ENCODE results near the gene ZNF358.

ZNF358 gene

DNA sequence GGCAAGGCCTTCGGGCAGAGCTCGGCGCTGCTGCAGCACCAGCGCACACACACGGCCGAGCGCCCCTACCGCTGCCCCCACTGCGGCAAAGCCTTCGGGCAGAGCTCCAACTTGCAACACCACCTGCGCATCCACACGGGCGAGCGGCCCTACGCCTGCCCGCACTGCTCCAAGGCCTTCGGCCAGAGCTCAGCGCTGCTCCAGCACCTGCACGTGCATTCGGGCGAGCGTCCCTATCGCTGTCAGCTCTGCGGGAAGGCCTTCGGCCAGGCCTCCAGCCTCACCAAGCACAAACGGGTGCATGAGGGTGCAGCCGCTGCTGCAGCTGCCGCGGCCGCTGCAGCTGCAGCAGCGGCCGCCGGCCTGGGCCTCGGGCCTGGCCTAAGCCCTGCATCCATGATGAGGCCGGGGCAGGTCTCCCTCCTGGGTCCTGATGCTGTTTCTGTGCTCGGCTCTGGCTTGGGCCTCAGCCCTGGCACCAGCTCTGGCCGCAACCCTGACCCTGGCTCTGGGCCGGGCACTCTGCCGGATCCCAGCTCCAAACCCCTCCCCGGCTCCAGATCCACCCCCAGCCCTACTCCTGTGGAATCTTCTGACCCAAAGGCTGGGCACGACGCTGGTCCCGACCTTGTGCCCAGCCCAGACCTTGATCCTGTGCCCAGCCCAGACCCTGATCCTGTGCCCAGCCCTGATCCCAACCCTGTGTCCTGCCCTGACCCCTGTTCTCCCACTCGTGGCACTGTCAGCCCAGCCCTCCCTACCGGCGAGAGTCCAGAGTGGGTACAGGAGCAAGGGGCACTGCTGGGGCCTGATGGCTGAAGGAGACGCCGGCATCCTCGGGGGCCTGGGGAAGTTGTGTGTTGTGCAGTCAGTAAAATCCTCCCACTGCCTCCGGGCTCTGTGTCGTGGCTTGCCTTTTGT, 4.5 kb downstream of the ZNF358 start:
- DNase-seq (ENCODE audit: low read depth), result no peak

DNA sequence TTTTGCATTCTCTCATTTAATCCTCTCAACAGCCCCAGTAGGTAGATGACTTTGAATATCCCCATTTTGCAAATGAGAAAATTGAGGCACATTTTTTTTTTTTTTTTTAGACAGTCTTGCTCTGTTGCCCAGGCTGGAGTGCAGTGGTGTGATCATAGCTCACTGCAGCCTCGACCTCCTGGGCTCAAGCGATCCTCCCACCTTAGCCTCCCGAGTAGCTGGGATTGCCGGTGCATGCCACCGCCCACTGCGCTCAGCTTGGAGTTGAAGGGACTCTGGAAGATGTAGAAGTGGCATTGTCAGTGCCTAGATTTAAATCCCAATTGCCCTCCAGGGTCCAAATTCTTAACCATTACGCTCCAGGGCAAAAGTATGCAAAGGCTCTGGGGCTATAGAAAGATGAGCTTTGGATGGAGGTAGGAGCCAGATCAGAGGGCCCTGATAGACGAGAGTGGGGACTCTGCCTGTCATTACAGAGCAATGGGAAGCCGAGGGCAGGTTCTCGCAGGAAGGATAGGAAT, 5.7 kb downstream of the ZNF358 start:
- DNase-seq (ENCODE audit: low read depth), result no peak

DNA sequence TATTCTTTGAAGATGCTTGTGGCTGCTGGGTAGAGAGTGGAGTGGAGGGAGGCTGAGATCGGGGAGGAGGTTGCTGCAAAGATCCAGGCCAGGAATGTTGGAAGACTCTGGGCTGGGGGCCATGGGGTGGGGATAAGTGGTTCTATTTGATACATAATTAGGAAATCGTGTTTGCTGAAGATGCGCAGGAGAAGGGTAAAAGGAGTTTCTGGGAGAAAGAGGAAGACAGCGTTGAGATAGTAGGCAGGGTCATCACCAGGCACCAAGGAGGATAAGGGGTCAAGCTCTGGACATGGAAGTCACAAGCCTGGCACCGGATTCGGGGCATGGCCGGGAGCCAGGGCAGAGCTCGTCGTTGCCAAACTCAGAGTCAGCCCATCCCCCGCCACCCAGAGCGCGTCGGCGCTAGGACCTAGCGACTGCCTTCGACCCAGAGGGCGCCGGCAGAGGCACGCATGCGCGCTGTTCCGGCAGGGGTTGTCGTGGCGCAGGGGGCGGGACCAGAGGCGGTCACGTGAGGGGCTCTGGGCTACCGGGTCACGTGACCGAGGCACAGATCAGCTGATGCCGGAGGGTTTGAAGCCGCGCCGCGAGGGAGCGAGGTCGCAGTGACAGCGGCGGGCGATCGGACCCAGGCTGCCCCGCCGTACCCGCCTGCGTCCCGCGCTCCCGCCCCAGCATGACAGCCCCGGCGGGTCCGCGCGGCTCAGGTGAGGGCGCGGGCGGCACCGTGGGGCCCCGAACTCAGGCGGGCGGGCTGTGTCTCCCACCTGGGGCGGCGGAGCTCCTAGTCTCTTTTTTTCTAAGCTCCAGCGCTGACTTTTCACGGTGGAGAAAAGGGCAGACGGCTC, 6.4 kb downstream of the ZNF358 start, which contains the start of gene MCOLN1:
Gene MCOLN1, plus strand, starts transcription at position 553 of the 851 bp plus-strand sequence. Its CDS starts 127 bp downstream, at position 680.
- DNase-seq (ENCODE audit: low read depth), result peak; percentile 100

DNA sequence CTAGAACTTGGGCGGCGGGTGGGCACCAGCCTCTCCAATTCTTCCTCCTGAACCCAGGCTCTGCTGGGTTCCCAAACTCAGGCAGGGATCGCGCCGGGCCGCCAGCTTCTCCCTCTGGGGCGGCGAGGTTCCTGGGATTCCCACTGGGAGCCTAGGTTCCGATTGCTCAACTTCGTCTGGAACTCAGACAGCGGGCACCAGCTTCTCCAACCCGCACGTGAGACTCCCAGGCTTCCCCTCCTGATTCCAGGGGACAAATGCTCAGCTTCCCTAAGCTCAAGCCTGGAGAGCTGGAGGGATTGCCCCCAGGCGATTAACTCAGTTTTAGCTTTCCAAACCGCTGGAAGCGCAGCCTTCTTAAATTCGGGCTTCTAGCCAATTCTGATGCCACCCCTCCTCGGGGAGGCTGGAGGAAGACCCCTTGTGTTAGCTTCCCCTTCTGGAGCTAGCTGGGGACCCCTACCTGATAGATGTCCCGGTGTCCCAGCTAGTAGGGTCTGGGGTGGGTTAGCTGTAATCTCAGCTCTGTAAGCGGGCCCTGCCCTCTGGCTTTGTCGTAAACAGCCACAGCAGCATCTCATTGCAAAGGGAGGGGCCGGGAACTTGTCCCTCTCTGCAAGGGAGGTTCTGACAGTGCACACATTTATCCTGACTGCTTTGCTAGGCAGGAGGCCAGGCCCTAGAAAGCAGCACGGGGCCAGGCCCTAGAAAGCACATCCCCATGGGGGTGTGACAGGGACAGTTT, 7.2 kb downstream of the ZNF358 start:
- DNase-seq (ENCODE audit: low read depth), result no peak

DNA sequence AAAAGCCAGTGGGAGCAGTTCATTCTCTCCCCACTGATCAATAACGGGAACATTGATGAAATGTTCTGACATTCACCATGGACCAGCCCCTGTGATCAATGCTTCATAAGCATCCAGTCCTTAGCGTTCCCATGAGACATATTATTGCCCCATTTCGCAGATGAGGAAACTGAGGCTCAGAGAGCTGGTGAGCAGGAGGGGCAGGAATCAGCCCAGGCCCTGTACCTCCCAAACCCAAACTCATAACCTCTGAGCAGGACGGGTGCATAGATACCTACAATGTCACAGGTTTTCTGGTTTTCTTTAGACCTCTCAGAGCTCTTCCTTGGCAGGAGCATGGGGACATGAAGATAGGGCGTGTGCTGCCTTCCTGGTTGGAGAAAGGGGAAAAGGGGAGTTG, 8.6 kb downstream of the ZNF358 start:
- DNase-seq (ENCODE audit: low read depth), result no peak

DNA sequence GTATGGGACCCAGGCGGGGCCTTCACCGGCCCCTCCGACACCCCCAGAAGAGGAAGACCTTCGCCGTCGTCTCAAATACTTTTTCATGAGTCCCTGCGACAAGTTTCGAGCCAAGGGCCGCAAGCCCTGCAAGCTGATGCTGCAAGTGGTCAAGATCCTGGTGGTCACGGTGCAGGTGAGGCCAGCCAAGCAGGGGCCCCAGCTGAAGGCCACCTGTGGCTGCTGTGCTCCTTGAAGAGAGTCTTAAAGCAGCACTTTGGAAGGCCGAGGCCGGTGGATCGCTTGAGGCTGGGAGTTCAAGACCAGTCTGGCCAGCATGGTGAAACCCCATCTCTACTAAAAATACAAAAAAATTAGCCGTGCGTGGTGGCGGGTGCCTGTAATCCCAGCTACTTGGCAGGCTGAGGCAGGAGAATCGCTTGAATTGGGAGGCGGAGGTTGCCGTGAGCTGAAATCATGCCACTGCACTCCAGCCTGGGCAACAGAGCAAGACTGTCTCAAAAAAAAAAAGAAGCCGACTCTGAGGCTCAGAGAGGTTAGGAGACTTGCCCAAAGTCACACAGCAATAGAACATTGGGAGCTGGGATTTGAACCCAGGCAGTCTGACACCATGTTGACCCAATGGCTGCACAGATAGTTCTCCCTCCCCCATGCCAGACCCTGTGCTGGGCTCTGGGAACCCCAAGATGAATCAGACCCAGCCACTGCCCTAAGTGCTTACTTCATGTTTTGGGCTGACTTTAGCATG, 9.3 kb downstream of the ZNF358 start:
- no peak for DNase-seq (ENCODE audit: low read depth)

DNA sequence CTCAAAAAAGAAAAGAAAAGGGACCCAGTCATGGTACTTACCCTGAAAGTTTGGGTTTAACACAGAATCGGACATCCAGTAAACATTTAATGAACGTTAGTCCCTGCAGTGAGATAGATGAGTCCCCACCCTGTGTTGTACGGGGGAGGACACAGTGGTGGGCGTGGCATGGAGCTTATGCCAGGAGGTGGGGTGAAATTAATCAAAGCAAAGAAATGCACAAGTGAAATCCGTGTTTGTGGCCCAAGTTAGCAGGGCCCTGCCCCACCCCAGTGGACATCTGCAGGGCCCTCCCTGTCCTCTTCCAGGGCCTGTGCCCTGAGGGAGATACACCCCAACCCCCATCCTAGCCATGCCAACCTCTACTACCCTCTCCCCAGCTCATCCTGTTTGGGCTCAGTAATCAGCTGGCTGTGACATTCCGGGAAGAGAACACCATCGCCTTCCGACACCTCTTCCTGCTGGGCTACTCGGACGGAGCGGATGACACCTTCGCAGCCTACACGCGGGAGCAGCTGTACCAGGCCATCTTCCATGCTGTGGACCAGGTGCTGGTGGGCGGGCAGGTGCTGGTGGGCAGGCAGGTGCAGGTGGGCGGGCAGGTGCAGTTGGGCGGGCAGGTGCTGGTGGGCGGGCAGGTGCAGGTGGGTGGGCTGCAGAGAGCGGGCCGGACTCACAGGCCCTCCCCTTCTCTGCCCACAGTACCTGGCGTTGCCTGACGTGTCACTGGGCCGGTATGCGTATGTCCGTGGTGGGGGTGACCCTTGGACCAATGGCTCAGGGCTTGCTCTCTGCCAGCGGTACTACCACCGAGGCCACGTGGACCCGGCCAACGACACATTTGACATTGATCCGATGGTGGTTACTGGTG, 10.4 kb downstream of the ZNF358 start:
- no peak for DNase-seq (ENCODE audit: low read depth)

DNA sequence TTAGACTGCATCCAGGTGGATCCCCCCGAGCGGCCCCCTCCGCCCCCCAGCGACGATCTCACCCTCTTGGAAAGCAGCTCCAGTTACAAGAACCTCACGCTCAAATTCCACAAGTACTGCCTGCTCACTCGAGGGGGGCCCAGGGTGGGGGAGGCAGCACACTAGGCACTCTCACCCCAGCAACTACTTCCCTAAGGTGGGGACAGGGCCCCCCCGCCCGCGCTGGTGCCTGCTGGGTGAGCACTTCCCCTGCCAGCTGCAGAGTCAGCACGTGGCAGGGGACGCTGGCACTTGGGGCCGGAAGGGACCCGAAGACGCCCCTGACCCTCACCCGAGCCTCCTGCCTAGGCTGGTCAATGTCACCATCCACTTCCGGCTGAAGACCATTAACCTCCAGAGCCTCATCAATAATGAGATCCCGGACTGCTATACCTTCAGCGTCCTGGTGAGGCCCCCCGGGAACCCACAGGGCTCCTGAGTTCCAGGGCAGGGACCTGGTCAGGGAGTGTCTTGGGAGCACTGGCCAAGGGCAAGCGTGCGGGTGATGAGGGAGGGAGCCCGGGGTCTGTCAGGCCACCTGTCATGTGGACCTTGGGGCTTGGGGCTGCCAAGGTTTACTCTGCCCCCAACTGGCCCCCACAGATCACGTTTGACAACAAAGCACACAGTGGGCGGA, 11.8 kb downstream of the ZNF358 start:
- no peak for DNase-seq (ENCODE audit: low read depth)

DNA sequence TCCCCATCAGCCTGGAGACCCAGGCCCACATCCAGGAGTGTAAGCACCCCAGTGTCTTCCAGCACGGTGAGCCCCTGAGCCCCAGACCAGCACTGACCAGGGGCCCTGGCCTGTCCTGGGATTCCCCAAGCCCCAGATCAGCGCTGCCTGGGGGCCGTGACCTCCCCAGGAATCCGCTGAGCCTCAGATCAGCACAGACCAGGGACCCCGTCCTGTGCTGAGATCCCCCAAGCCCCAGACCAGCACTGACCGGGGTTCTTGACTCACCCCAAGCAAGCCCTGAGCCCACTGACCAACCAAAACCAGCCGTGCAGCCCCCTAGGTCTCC, 12.3 kb downstream of the ZNF358 start:
- DNase-seq (ENCODE audit: low read depth), result no peak

DNA sequence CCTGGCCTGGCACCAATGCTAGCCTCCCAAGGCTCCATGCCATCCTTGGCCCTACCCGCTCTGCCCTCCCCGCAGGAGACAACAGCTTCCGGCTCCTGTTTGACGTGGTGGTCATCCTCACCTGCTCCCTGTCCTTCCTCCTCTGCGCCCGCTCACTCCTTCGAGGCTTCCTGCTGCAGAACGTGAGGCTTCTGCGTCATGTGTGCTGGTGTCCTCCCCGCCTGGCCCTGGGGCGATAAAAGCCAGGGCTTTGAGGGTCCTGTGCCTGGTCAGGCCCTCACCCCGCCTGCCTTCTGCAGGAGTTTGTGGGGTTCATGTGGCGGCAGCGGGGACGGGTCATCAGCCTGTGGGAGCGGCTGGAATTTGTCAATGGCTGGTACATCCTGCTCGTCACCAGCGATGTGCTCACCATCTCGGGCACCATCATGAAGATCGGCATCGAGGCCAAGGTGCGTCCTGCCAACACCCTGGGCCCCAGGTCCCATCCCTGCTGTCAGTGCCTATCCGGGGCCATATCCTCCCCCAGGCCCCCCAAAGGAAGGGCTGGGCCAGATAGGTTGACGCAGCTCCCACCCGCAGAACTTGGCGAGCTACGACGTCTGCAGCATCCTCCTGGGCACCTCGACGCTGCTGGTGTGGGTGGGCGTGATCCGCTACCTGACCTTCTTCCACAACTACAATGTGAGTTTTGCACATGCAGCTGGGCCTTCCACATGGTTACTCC, 12.8 kb downstream of the ZNF358 start:
- DNase-seq (ENCODE audit: low read depth), result no peak

DNA sequence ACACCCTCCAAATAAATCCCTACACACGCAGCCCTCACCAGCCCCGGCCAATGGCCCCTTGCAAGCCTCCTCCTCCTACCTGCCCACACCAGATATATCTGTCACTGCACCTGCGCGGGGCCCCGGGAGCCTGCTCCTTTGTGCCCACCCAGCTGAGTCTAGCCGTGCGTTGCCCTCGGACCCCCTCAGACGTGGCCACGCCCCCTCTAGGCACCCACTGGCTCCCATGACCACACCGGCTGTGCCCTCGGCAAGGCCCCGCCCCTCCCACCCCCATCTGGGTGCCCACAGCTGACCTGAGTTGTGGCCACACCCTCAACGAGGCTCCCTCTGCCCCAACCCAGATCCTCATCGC, 13.3 kb downstream of the ZNF358 start:
- no peak for DNase-seq (ENCODE audit: low read depth)

DNA sequence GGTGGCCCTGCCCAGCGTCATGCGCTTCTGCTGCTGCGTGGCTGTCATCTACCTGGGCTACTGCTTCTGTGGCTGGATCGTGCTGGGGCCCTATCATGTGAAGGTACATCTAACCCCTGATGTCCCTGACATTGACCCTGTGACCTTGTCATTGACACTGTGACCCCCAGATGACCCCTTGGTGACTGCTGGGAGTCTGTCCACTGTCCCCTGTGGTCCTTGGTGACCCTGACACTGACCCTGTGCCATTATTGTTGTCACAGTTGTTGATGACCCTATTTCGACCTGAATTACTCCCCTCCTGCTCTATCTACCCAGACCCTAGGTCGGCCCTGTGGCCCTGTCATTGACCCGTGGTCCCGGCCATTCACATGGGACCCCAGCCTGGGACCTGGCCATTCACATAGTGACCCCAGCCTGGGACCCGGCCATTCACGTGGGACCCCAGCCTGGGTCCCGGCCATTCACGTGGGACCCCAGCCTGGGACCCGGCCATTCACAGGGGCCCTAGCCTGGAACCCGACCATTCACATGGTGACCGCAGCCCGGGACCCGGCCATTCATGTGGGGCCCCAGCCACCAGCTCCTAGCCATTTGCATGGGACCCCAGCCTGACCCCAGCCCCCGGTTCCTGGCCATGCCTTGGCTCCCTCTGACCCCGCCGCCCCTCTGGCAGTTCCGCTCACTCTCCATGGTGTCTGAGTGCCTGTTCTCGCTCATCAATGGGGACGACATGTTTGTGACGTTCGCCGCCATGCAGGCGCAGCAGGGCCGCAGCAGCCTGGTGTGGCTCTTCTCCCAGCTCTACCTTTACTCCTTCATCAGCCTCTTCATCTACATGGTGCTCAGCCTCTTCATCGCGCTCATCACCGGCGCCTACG, 13.9 kb downstream of the ZNF358 start:
- DNase-seq (ENCODE audit: low read depth), result no peak

DNA sequence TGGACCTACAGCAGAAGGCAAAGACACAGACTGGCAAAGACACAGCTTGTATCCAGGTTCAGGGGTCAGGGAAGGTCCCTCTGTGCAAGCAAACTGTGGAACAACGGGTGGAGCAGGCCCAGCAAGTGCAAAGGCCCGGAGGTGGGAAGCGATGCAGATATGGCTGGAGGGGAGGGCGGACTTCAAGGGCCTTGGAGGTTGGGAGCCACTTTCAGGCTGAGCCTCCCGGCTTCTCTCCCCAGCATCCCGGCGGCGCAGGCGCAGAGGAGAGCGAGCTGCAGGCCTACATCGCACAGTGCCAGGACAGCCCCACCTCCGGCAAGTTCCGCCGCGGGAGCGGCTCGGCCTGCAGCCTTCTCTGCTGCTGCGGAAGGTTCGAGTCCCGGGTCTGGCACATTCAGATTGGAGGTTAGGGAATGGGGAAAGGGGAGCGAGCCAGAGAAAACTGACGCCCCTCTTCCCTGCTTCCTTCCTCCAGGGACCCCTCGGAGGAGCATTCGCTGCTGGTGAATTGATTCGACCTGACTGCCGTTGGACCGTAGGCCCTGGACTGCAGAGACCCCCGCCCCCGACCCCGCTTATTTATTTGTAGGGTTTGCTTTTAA, 17.5 kb downstream of the ZNF358 start:
- DNase-seq (ENCODE audit: low read depth), result no peak

DNA sequence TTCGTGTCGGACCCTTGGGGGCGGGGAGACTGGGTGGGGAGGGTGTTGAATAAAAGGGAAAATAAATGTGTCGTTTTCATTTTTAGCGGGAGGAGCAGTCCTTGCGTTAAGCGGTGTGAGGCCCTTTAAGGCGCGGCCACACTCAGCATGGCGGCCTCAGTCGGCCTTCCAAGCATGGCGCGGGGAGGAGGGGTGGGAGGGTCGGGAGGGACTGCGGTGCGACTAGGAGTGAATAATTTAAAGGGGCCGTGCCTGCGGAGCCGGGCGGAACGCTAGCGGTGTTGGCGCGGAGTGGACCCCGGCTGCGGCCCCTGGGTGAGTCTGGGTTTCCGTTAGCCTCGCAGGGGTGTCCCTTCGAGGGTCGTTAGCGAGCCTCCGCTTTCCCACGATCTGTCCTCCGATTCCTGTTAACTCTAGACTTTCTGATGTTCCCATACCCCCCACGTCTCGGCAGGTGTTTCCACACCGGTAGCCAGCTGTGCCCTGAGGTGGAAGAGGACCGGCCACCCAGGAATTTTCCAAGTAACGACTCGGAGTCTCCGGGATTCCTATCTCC, 18.1 kb downstream of the ZNF358 start:
- DNase-seq (ENCODE audit: low read depth), result peak; percentile 73

DNA sequence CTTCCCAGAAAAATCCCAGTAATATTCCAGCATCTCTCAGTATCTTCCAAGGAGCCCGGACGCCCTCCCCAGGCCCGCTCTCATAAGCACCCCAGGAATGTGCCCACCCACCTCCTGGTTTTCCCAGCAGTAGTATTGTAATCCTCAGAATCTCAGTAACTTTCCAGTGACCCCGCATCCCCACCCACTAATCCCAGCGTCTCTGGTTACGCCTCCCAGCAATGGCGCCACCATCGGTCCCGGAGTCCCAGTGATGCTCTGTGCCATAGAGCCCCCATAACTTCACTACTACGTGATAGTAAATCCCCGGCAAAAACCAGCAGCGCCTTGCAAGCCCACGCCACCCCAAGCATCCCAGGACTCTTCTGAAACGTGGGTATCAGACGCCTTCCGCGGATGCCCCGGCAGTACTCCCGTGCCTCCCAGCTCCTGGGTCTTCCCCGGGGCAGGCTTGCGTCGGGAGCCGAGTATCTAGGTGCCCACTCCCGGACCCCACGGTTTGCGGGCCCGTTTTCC, 18.7 kb downstream of the ZNF358 start:
- no peak for DNase-seq (ENCODE audit: low read depth)

DNA sequence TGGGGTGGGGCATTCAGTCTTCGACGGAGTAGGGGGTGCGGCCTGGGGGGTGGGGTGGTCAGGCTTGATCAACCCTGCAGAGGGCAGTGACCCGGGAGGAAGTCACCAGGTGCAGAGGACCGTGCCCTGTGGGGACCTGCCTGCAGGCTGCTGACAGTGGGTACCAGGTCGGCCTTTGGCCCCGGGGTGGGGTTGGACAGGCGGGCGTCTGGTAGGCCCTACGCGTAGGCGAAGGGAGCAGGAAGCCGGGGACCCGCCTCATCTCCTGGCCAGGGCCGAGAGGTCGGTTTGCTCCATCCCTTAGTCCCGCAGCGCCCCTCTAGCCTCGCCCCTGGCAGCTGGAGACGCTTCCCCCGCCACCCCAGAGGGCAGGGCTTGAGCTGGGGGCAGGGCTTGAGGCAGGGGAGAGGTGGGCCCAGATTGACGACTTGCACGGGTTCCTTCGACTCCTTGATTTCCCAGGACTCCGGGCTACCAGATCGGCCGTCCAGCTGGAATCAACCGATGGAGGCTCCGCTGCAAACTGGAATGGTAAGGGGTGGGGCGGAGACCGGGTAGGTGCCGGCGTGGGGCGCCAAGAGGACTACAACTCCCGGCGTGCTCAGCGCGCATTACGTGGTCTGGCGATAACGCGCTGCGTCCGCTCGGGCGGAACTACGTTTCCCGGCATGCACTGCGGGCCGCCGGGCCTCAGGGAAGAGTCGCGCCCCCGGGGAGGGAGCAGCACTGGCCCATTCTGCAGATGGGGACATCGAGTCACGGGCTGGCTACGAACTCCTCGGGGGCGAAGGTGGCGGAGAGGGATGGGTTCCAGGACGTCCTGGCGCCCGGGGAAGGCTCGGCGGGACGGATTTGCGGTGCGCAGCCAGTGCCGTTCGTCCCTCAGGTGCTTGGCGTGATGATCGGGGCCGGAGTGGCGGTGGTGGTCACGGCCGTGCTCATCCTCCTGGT, 19.4 kb downstream of the ZNF358 start, which contains the start of gene PNPLA6:
Gene PNPLA6, plus strand, starts transcription at position 671 of the 951 bp plus-strand sequence. Its CDS starts 72 bp downstream, at position 743.
- peak; percentile 87 for DNase-seq (ENCODE audit: low read depth)
